Measurements from ENCODE around the gene ANO10.

DNA sequence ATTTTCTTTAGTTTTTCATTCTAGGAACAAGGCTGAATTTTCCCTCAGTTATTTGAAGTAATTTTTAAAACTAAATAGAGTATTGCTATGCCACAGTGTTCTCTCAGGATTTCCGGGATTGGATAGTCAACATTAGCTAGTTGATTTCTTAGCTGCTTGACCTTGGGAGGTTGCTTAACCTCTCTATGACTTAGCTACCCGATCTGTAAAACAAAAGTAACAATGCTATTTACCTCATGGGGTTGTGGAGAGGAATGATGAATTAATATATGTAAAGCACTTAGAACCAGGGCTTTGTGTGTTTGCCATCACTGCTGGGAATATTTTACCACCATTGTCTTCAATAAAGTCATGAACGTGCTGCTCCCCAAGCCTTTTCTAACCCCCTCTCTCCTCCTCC, 278.0 kb downstream of the ANO10 start:
- no peak for TF ChIP-seq EZH2 (IDR thresholded peaks at IDR 0.05; ENCODE audit: borderline replicate concordance, low read depth, low read length, severe bottlenecking)
- TF ChIP-seq, protein P1, sequence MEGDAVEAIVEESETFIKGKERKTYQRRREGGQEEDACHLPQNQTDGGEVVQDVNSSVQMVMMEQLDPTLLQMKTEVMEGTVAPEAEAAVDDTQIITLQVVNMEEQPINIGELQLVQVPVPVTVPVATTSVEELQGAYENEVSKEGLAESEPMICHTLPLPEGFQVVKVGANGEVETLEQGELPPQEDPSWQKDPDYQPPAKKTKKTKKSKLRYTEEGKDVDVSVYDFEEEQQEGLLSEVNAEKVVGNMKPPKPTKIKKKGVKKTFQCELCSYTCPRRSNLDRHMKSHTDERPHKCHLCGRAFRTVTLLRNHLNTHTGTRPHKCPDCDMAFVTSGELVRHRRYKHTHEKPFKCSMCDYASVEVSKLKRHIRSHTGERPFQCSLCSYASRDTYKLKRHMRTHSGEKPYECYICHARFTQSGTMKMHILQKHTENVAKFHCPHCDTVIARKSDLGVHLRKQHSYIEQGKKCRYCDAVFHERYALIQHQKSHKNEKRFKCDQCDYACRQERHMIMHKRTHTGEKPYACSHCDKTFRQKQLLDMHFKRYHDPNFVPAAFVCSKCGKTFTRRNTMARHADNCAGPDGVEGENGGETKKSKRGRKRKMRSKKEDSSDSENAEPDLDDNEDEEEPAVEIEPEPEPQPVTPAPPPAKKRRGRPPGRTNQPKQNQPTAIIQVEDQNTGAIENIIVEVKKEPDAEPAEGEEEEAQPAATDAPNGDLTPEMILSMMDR (IDR thresholded peaks at IDR 0.05; ENCODE audit: borderline replicate concordance, extremely low read depth, low read length, poor library complexity, severe bottlenecking) = no peak

Measured in DND-41 (cell line).